Measurements from ENCODE around the gene HPSE2.

The HPSE2 gene

GRCh38 chr10:98589691-98590090, 646.0 kb downstream of the HPSE2 start:
- H3K9ac ChIP-seq (ENCODE audit: insufficient read length, low read depth), result no peak overlapping the region
- no peak for DNase-seq (ENCODE audit: low read depth, low spot score)
- TF ChIP-seq SUZ12 (IDR thresholded peaks at IDR 0.05; ENCODE audit: extremely low read depth, insufficient read depth, insufficient read length) (no peak), YY1 (IDR thresholded peaks at IDR 0.05; ENCODE audit: insufficient read depth, insufficient read length) (no peak), ZNF274 (IDR thresholded peaks at IDR 0.05; ENCODE audit: low read depth, low read length) (no peak)
- no peaks in the 10 kb centered on the region for H3K36me3 ChIP-seq (ENCODE audit: insufficient read depth, insufficient read length, low read length)
- no peaks in the 10 kb centered on the region for H3K9me3 ChIP-seq (ENCODE audit: insufficient read depth, low read length)
- no peaks in the 10 kb centered on the region for H3K4me1 ChIP-seq (ENCODE audit: insufficient read depth, insufficient read length)
- no peaks in the 10 kb centered on the region for H3K27me3 ChIP-seq (ENCODE audit: insufficient read depth, insufficient read length)
- no peak overlapping the region for H3K4me3 ChIP-seq (ENCODE audit: insufficient read length, low read depth)

- no peak overlapping the region for H3K4me3 ChIP-seq (ENCODE audit: insufficient read length, low read depth)
- H3K4me1 ChIP-seq (ENCODE audit: insufficient read depth, insufficient read length), result no peaks in the 10 kb centered on the region
- no peaks in the 10 kb centered on the region for H3K36me3 ChIP-seq (ENCODE audit: insufficient read depth, insufficient read length, low read length)
- no peak for DNase-seq (ENCODE audit: low read depth, low spot score)
- H3K27me3 ChIP-seq (ENCODE audit: insufficient read depth, insufficient read length), result no peaks in the 10 kb centered on the region
- TF ChIP-seq YY1 (IDR thresholded peaks at IDR 0.05; ENCODE audit: insufficient read depth, insufficient read length), result no peak
- TF ChIP-seq SUZ12 (IDR thresholded peaks at IDR 0.05; ENCODE audit: extremely low read depth, insufficient read depth, insufficient read length), result no peak
- no peak for TF ChIP-seq ZNF274 (IDR thresholded peaks at IDR 0.05; ENCODE audit: low read depth, low read length)
- H3K9ac ChIP-seq (ENCODE audit: insufficient read length, low read depth), result no peak overlapping the region
- H3K9me3 ChIP-seq (ENCODE audit: insufficient read depth, low read length), result no peaks in the 10 kb centered on the region
Observed at GRCh38 chr10:98589007-98589406, 646.6 kb downstream of the HPSE2 start.

- TF ChIP-seq ZNF274 (IDR thresholded peaks at IDR 0.05; ENCODE audit: low read depth, low read length), result no peak
- TF ChIP-seq SUZ12 (IDR thresholded peaks at IDR 0.05; ENCODE audit: extremely low read depth, insufficient read depth, insufficient read length), result no peak
- no peak for TF ChIP-seq YY1 (IDR thresholded peaks at IDR 0.05; ENCODE audit: insufficient read depth, insufficient read length)
- no peaks in the 10 kb centered on the region for H3K27me3 ChIP-seq (ENCODE audit: insufficient read depth, insufficient read length)
- DNase-seq (ENCODE audit: low read depth, low spot score), result no peak
Observed at GRCh38 chr10:98587156-98587837, 648.4 kb downstream of the HPSE2 start.

GRCh38 chr10:98586096-98586495, 649.6 kb downstream of the HPSE2 start:
- Histone ChIP-seq H3K4me3 (ENCODE audit: insufficient read length, low read depth) (no peak overlapping the region), H3K9ac (ENCODE audit: insufficient read length, low read depth) (no peak overlapping the region), H3K4me1 (ENCODE audit: insufficient read depth, insufficient read length) (no peaks in the 10 kb centered on the region), H3K36me3 (ENCODE audit: insufficient read depth, insufficient read length, low read length) (no peaks in the 10 kb centered on the region), H3K9me3 (ENCODE audit: insufficient read depth, low read length) (no peaks in the 10 kb centered on the region), H3K27me3 (ENCODE audit: insufficient read depth, insufficient read length) (no peaks in the 10 kb centered on the region)
- TF ChIP-seq YY1 (IDR thresholded peaks at IDR 0.05; ENCODE audit: insufficient read depth, insufficient read length) (no peak), ZNF274 (IDR thresholded peaks at IDR 0.05; ENCODE audit: low read depth, low read length) (no peak), SUZ12 (IDR thresholded peaks at IDR 0.05; ENCODE audit: extremely low read depth, insufficient read depth, insufficient read length) (no peak)
- DNase-seq (ENCODE audit: low read depth, low spot score), result no peak

More at GRCh38 chr10:98587156-98587837, 648.4 kb downstream of the HPSE2 start:
- H3K9me3 ChIP-seq (ENCODE audit: insufficient read depth, low read length), result no peaks in the 10 kb centered on the region
- no peaks in the 10 kb centered on the region for H3K4me1 ChIP-seq (ENCODE audit: insufficient read depth, insufficient read length)
- no peak overlapping the region for H3K9ac ChIP-seq (ENCODE audit: insufficient read length, low read depth)
- no peaks in the 10 kb centered on the region for H3K36me3 ChIP-seq (ENCODE audit: insufficient read depth, insufficient read length, low read length)
- no peak overlapping the region for H3K4me3 ChIP-seq (ENCODE audit: insufficient read length, low read depth)

- TF ChIP-seq SUZ12 (IDR thresholded peaks at IDR 0.05; ENCODE audit: extremely low read depth, insufficient read depth, insufficient read length) (no peak), YY1 (IDR thresholded peaks at IDR 0.05; ENCODE audit: insufficient read depth, insufficient read length) (no peak), ZNF274 (IDR thresholded peaks at IDR 0.05; ENCODE audit: low read depth, low read length) (no peak)
- Histone ChIP-seq H3K9me3 (ENCODE audit: insufficient read depth, low read length) (no peaks in the 10 kb centered on the region), H3K4me3 (ENCODE audit: insufficient read length, low read depth) (no peak overlapping the region), H3K9ac (ENCODE audit: insufficient read length, low read depth) (no peak overlapping the region), H3K4me1 (ENCODE audit: insufficient read depth, insufficient read length) (no peaks in the 10 kb centered on the region), H3K27me3 (ENCODE audit: insufficient read depth, insufficient read length) (no peaks in the 10 kb centered on the region), H3K36me3 (ENCODE audit: insufficient read depth, insufficient read length, low read length) (no peaks in the 10 kb centered on the region)
- no peak for DNase-seq (ENCODE audit: low read depth, low spot score)
Observed at GRCh38 chr10:98582363-98582762, 653.3 kb downstream of the HPSE2 start.

- H3K27me3 ChIP-seq (ENCODE audit: insufficient read depth, insufficient read length), result no peaks in the 10 kb centered on the region
- H3K9ac ChIP-seq (ENCODE audit: insufficient read length, low read depth), result no peak overlapping the region
- no peak for TF ChIP-seq YY1 (IDR thresholded peaks at IDR 0.05; ENCODE audit: insufficient read depth, insufficient read length)
- TF ChIP-seq ZNF274 (IDR thresholded peaks at IDR 0.05; ENCODE audit: low read depth, low read length), result no peak
- TF ChIP-seq SUZ12 (IDR thresholded peaks at IDR 0.05; ENCODE audit: extremely low read depth, insufficient read depth, insufficient read length), result no peak
- no peak for DNase-seq (ENCODE audit: low read depth, low spot score)
- no peaks in the 10 kb centered on the region for H3K36me3 ChIP-seq (ENCODE audit: insufficient read depth, insufficient read length, low read length)
- no peaks in the 10 kb centered on the region for H3K9me3 ChIP-seq (ENCODE audit: insufficient read depth, low read length)
- H3K4me1 ChIP-seq (ENCODE audit: insufficient read depth, insufficient read length), result no peaks in the 10 kb centered on the region
- H3K4me3 ChIP-seq (ENCODE audit: insufficient read length, low read depth), result no peak overlapping the region
Observed at GRCh38 chr10:98577578-98577977, 658.1 kb downstream of the HPSE2 start.

- TF ChIP-seq SUZ12 (IDR thresholded peaks at IDR 0.05; ENCODE audit: extremely low read depth, insufficient read depth, insufficient read length), result no peak
- TF ChIP-seq ZNF274 (IDR thresholded peaks at IDR 0.05; ENCODE audit: low read depth, low read length), result no peak
- TF ChIP-seq YY1 (IDR thresholded peaks at IDR 0.05; ENCODE audit: insufficient read depth, insufficient read length), result no peak
Observed at GRCh38 chr10:98577168-98577567, 658.5 kb downstream of the HPSE2 start.

More at GRCh38 chr10:98577168-98577567, 658.5 kb downstream of the HPSE2 start:
- H3K9ac ChIP-seq (ENCODE audit: insufficient read length, low read depth), result no peak overlapping the region
- H3K36me3 ChIP-seq (ENCODE audit: insufficient read depth, insufficient read length, low read length), result no peaks in the 10 kb centered on the region
- H3K27me3 ChIP-seq (ENCODE audit: insufficient read depth, insufficient read length), result no peaks in the 10 kb centered on the region
- H3K4me3 ChIP-seq (ENCODE audit: insufficient read length, low read depth), result no peak overlapping the region
- no peaks in the 10 kb centered on the region for H3K9me3 ChIP-seq (ENCODE audit: insufficient read depth, low read length)
- H3K4me1 ChIP-seq (ENCODE audit: insufficient read depth, insufficient read length), result no peaks in the 10 kb centered on the region
- DNase-seq (ENCODE audit: low read depth, low spot score), result no peak

Data from NT2/D1 (cell line).